ENCODE data around the gene C1QTNF9B.

Gene C1QTNF9B

DNA sequence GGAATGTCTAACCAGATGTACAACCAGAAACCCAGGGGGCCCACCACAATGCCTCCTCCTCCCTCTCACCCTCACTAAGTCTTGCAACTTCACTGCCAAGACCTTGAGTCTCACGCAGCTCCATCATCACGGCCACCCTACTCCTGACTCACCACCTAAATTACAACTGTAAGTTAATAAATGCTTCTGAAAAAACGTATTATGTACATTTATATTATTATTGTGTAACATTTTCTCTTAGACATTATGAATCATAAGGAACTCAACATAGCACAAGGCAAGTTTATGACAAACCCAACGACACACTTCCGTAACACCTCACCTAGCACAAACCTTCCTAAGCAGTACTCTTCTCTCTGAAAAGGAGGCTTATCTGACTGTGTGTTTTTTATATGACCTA is 28.8 kb downstream of the C1QTNF9B start:
- Histone ChIP-seq H3K27me3 (ENCODE audit: control insufficient read depth in 1 of 2, insufficient read depth in 2 of 2, low read length in 2 of 2) (no peaks in the 10 kb centered on the region), H3K9ac (ENCODE audit: low read length) (no peak overlapping the region), H3K27ac (ENCODE audit: low read depth, low read length) (no peak overlapping the region), H3K9me3 (ENCODE audit: low read length) (no peaks in the 10 kb centered on the region), H3K36me3 (ENCODE audit: insufficient read depth, low read length) (no peaks in the 10 kb centered on the region), H3K4me3 (ENCODE audit: low read depth in 1 of 2, low read length in 2 of 2) (no peak overlapping the region), H3K4me1 (ENCODE audit: insufficient read depth, low read length) (no peaks in the 10 kb centered on the region)

DNA sequence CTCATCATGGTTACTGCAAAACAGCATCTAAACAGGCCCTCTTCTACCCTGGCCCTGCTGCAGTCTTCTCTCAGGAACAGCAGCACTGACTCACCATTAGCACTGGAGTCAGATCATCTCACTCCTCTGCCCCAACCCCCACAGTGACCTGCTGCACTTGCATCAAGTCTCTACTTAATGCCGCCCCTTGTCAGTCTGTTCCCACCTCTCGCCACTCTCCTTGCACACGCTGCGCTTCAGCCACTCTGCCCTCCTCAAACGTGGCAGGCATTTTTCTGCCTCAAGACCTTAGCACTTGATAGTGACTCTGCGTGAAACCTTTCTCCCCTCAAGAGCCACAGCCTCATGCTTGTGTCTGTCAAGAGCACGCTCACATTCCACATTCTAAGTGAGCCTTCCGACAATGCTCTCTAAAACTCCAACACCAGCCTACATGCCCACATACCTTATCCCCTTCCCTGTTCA is 30.2 kb downstream of the C1QTNF9B start:
- no peaks in the 10 kb centered on the region for H3K27me3 ChIP-seq (ENCODE audit: control insufficient read depth in 1 of 2, insufficient read depth in 2 of 2, low read length in 2 of 2)
- no peaks in the 10 kb centered on the region for H3K36me3 ChIP-seq (ENCODE audit: insufficient read depth, low read length)
- no peak overlapping the region for H3K27ac ChIP-seq (ENCODE audit: low read depth, low read length)
- no peaks in the 10 kb centered on the region for H3K4me1 ChIP-seq (ENCODE audit: insufficient read depth, low read length)
- H3K4me3 ChIP-seq (ENCODE audit: low read depth in 1 of 2, low read length in 2 of 2) = no peak overlapping the region
- H3K9me3 ChIP-seq (ENCODE audit: low read length) = no peaks in the 10 kb centered on the region
- H3K9ac ChIP-seq (ENCODE audit: low read length) = no peak overlapping the region

DNA sequence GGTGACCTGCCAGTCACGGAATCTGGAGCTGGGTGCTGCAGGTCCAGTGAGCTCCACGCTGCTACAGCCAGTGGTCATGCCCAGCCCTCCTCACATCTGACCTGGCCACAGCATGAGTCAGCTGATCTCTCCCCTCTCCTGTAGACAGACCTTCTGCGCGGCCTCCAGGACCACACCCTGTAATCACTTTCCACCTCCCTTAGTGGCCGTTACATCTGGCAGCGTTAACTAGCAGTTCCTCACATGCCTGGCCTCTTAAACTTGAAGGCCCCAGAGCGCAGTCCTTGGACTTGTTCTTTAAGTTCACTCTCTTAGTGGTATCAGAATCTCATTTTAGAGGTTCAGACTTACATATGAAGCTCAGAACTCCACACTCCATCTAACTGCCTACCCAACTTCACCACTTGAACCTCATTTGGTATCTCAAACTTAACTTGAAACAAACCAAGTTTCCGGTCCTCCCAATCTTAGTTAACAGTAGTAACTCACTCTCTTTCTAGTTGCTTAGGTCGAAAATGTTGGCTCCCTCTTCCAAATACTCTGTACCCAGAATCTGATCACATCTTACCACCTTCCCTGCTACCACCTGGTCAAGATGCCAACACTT is 30.8 kb downstream of the C1QTNF9B start:
- no peaks in the 10 kb centered on the region for H3K9me3 ChIP-seq (ENCODE audit: low read length)
- no peak overlapping the region for H3K4me3 ChIP-seq (ENCODE audit: low read depth in 1 of 2, low read length in 2 of 2)

DNA sequence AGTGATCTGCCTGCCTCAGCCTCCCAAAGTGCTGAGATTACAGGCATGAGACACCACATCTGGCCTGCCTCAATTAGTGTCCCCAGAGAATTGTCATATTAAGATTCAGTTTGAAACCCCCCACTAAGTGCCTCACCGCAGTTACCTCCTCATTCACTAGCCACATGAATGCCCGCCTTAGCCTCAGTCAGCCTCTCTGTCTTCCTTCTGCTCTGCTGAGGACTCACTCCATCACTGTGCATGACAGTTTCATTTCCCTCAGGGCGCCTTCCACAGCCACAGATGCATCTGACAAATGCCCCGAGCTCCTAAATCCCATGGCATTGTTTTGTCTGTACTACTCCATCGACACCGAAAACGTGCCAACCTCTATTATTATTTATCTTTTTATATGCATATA is 31.4 kb downstream of the C1QTNF9B start:
- no peak overlapping the region for H3K27ac ChIP-seq (ENCODE audit: low read depth, low read length)
- no peaks in the 10 kb centered on the region for H3K36me3 ChIP-seq (ENCODE audit: insufficient read depth, low read length)
- no peak overlapping the region for H3K9ac ChIP-seq (ENCODE audit: low read length)
- H3K4me1 ChIP-seq (ENCODE audit: insufficient read depth, low read length) = no peaks in the 10 kb centered on the region
- no peak overlapping the region for H3K4me3 ChIP-seq (ENCODE audit: low read depth in 1 of 2, low read length in 2 of 2)
- no peaks in the 10 kb centered on the region for H3K27me3 ChIP-seq (ENCODE audit: control insufficient read depth in 1 of 2, insufficient read depth in 2 of 2, low read length in 2 of 2)
- no peaks in the 10 kb centered on the region for H3K9me3 ChIP-seq (ENCODE audit: low read length)

More for the DNA sequence above, 30.8 kb downstream of the C1QTNF9B start:
- H3K27me3 ChIP-seq (ENCODE audit: control insufficient read depth in 1 of 2, insufficient read depth in 2 of 2, low read length in 2 of 2) = no peaks in the 10 kb centered on the region
- no peak overlapping the region for H3K27ac ChIP-seq (ENCODE audit: low read depth, low read length)
- H3K4me1 ChIP-seq (ENCODE audit: insufficient read depth, low read length) = no peaks in the 10 kb centered on the region
- no peak overlapping the region for H3K9ac ChIP-seq (ENCODE audit: low read length)
- H3K36me3 ChIP-seq (ENCODE audit: insufficient read depth, low read length) = no peaks in the 10 kb centered on the region

DNA sequence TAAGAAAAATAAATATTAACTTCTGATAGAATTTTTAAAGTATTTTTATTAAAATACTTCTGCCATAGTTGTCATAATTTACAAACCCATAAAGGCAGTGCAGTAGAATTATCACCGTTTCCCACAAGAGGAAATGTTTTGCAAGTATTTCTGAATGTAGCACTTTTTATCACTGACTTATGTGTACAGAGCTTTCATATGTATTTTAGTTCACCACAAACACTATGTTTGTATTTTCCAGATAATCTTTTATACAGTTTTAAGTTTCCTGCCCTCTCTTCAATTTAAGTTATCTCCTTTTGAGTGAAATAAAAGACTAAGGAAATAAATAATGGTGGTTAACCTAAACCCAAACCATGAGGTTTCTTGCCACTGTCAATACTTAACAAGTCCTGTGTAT is 32.3 kb downstream of the C1QTNF9B start:
- Histone ChIP-seq H3K27me3 (ENCODE audit: control insufficient read depth in 1 of 2, insufficient read depth in 2 of 2, low read length in 2 of 2) (no peaks in the 10 kb centered on the region), H3K36me3 (ENCODE audit: insufficient read depth, low read length) (no peaks in the 10 kb centered on the region), H3K9ac (ENCODE audit: low read length) (no peak overlapping the region), H3K4me3 (ENCODE audit: low read depth in 1 of 2, low read length in 2 of 2) (no peak overlapping the region), H3K27ac (ENCODE audit: low read depth, low read length) (no peak overlapping the region), H3K9me3 (ENCODE audit: low read length) (no peaks in the 10 kb centered on the region), H3K4me1 (ENCODE audit: insufficient read depth, low read length) (no peaks in the 10 kb centered on the region)

DNA sequence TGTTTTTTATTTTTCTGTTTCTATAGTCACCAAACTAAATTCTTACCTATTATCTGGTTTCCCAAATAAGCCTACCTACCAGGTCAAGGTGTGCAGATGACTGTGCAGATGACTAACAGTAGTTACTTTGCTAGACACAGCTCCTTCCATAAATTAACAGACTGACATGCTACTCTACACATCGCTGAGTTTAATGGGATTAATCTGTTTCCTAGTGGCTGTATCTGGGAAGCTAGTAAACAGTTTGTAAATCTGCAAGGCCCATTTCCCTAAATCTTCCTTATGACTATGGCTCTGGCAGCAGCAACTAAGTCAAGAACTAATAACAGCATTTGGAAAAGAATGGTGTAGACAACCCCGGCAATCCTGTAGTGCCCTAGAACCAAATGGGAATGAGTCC is 36.0 kb downstream of the C1QTNF9B start:
- no peaks in the 10 kb centered on the region for H3K27me3 ChIP-seq (ENCODE audit: control insufficient read depth in 1 of 2, insufficient read depth in 2 of 2, low read length in 2 of 2)
- H3K9ac ChIP-seq (ENCODE audit: low read length) = no peak overlapping the region
- H3K36me3 ChIP-seq (ENCODE audit: insufficient read depth, low read length) = peaks cover 2% of the 10 kb centered on the region
- no peaks in the 10 kb centered on the region for H3K4me1 ChIP-seq (ENCODE audit: insufficient read depth, low read length)
- no peak overlapping the region for H3K27ac ChIP-seq (ENCODE audit: low read depth, low read length)
- H3K9me3 ChIP-seq (ENCODE audit: low read length) = no peaks in the 10 kb centered on the region
- no peak overlapping the region for H3K4me3 ChIP-seq (ENCODE audit: low read depth in 1 of 2, low read length in 2 of 2)

DNA sequence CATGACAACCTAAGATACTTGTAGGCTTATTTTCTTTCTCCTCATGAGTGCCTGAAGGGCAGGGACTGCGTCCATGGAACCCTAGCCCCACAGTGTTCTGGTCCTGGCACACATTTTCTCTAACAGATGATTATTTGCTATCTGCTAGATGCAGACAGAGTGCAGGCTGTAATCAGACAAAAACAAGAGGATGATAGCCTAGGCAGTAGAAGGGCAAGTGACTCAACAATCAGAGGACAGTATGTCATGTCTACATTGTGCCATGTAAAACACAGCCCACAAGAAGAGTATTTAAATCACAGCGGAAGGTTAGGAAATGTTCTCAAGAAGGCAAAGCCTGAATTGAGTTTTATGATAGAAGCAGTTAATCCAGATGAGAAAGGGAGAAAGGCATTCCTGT is 37.4 kb downstream of the C1QTNF9B start:
- no peaks in the 10 kb centered on the region for H3K4me1 ChIP-seq (ENCODE audit: insufficient read depth, low read length)
- peaks cover 8% of the 10 kb centered on the region for H3K36me3 ChIP-seq (ENCODE audit: insufficient read depth, low read length)
- no peaks in the 10 kb centered on the region for H3K9me3 ChIP-seq (ENCODE audit: low read length)
- H3K27me3 ChIP-seq (ENCODE audit: control insufficient read depth in 1 of 2, insufficient read depth in 2 of 2, low read length in 2 of 2) = no peaks in the 10 kb centered on the region
- H3K27ac ChIP-seq (ENCODE audit: low read depth, low read length) = no peak overlapping the region
- no peak overlapping the region for H3K4me3 ChIP-seq (ENCODE audit: low read depth in 1 of 2, low read length in 2 of 2)
- no peak overlapping the region for H3K9ac ChIP-seq (ENCODE audit: low read length)

DNA sequence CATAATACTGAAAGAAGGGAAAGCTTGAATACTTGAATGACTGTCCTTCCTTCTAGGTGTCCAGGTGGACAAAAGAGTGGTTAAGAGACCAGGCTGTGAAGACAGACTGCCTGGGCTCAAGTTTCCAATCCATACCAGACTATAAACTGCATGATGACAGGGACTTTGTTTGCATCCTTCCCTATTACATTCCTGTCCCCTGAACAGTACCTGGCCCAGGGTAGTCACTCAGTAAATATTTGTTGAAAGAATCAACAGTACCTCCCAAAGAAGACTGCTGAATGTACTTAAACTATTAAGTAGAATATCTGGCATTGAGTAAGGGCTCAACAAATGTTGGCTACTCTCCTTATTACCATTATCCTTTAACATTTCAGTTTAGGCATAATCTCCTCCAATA is 37.8 kb downstream of the C1QTNF9B start:
- no peak overlapping the region for H3K27ac ChIP-seq (ENCODE audit: low read depth, low read length)
- no peaks in the 10 kb centered on the region for H3K27me3 ChIP-seq (ENCODE audit: control insufficient read depth in 1 of 2, insufficient read depth in 2 of 2, low read length in 2 of 2)

DNA sequence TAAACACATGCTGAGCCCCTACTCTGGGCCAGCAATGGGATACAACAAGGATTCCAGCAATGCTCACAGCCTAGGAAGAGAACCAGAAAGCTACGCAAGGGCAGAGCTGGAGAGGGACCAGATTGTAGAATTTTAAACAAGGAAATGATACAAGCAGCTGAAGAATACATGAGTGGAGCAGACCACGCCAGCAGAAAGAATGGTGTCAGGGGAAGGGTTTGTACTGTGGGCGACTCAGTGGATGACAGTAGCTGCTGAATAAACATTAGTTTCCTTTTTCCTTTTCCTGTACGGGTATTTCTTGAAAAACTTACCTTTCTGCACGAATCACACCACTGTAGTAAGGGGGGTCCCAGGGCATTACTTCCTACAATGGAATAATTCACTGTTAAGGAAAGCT is 38.8 kb downstream of the C1QTNF9B start:
- no peak overlapping the region for H3K9ac ChIP-seq (ENCODE audit: low read length)
- H3K27me3 ChIP-seq (ENCODE audit: control insufficient read depth in 1 of 2, insufficient read depth in 2 of 2, low read length in 2 of 2) = no peaks in the 10 kb centered on the region
- peaks cover 8% of the 10 kb centered on the region for H3K36me3 ChIP-seq (ENCODE audit: insufficient read depth, low read length)
- H3K4me1 ChIP-seq (ENCODE audit: insufficient read depth, low read length) = no peaks in the 10 kb centered on the region
- no peak overlapping the region for H3K4me3 ChIP-seq (ENCODE audit: low read depth in 1 of 2, low read length in 2 of 2)
- H3K27ac ChIP-seq (ENCODE audit: low read depth, low read length) = no peak overlapping the region
- H3K9me3 ChIP-seq (ENCODE audit: low read length) = no peaks in the 10 kb centered on the region

More for the DNA sequence above, 37.8 kb downstream of the C1QTNF9B start:
- Histone ChIP-seq H3K4me1 (ENCODE audit: insufficient read depth, low read length) (no peaks in the 10 kb centered on the region), H3K9ac (ENCODE audit: low read length) (no peak overlapping the region), H3K36me3 (ENCODE audit: insufficient read depth, low read length) (peaks cover 8% of the 10 kb centered on the region), H3K4me3 (ENCODE audit: low read depth in 1 of 2, low read length in 2 of 2) (no peak overlapping the region), H3K9me3 (ENCODE audit: low read length) (no peaks in the 10 kb centered on the region)

DNA sequence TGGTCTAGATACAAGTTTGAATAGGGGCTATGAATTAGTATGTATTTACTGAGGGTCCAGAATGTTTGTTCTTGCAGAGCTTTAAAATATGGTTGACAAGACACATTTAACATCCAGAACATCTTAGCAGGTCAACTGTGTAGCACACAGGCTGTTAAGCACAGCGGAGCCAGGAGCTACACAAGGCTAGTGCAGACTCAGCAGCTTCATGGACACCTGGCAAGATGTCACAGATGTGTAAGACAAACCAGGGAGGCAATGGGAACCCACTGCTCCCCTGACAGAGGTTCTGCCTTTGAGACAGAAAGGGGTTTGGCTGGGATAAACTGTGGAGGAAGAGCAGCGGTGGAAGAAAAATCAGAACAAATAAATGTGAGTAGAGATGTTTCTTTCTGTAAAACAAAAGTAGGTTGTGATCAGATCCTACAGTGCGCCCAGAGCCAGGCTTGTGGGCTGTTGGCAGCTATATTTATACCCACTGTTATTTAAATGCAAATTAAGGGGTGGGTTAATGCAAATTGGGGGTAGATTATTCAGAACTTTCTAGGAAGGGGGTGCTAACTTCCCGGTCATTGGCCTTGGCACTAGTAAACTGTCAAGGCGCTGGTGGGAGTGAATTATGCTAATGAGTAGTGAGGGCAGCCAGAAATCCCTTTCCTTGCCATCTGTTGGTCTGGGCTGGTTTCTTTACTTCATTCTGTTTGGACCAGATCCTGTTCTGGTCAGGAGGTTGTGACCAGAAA is 41.1 kb downstream of the C1QTNF9B start:
- H3K4me1 ChIP-seq (ENCODE audit: insufficient read depth, low read length) = no peaks in the 10 kb centered on the region
- H3K36me3 ChIP-seq (ENCODE audit: insufficient read depth, low read length) = peaks cover 13% of the 10 kb centered on the region
- H3K9ac ChIP-seq (ENCODE audit: low read length) = no peak overlapping the region
- no peak overlapping the region for H3K4me3 ChIP-seq (ENCODE audit: low read depth in 1 of 2, low read length in 2 of 2)
- H3K9me3 ChIP-seq (ENCODE audit: low read length) = no peaks in the 10 kb centered on the region
- H3K27me3 ChIP-seq (ENCODE audit: control insufficient read depth in 1 of 2, insufficient read depth in 2 of 2, low read length in 2 of 2) = no peaks in the 10 kb centered on the region
- H3K27ac ChIP-seq (ENCODE audit: low read depth, low read length) = no peak overlapping the region

DNA sequence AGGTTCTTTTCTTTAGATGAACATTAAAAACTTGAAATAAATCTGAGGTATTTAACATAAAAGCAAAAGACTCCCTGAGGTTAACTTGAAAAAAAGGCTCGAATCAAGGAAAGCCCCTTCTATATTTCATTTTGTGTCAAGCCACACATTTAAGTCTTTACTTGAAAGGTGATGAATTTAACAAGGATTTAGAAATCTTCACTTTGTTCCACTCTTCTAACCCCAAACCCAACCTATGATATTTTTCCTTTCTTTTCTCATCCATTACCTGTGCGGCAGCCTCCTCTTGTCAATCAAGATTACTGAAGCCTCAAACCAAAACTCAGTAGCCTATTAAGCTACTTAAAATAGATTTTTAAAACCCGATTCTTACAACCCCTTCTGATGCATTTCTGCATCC is 41.9 kb downstream of the C1QTNF9B start:
- H3K9ac ChIP-seq (ENCODE audit: low read length) = no peak overlapping the region
- H3K36me3 ChIP-seq (ENCODE audit: insufficient read depth, low read length) = peaks cover 13% of the 10 kb centered on the region
- no peak overlapping the region for H3K27ac ChIP-seq (ENCODE audit: low read depth, low read length)
- H3K4me1 ChIP-seq (ENCODE audit: insufficient read depth, low read length) = no peaks in the 10 kb centered on the region
- no peaks in the 10 kb centered on the region for H3K9me3 ChIP-seq (ENCODE audit: low read length)
- no peaks in the 10 kb centered on the region for H3K27me3 ChIP-seq (ENCODE audit: control insufficient read depth in 1 of 2, insufficient read depth in 2 of 2, low read length in 2 of 2)
- no peak overlapping the region for H3K4me3 ChIP-seq (ENCODE audit: low read depth in 1 of 2, low read length in 2 of 2)

DNA sequence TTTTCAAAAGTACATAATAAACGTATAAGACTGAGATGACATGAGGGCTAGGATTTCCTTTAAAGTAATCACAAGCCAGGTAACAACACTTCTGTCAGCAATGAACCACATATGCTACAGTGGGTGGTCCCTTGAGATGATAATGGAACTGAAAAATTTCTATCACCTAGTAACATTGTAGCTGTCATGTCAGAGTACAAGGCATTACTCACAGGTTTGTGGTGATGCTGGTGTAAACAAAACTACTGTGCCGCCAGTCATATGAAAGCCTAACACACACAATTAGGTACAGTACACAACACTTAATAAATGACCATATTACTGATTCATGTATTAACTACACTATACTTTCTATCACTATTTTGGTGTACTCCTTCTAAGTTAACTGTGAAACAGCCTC is 45.0 kb downstream of the C1QTNF9B start:
- Histone ChIP-seq H3K36me3 (ENCODE audit: insufficient read depth, low read length) (peaks cover 13% of the 10 kb centered on the region), H3K27me3 (ENCODE audit: control insufficient read depth in 1 of 2, insufficient read depth in 2 of 2, low read length in 2 of 2) (no peaks in the 10 kb centered on the region), H3K9ac (ENCODE audit: low read length) (no peak overlapping the region), H3K27ac (ENCODE audit: low read depth, low read length) (no peak overlapping the region), H3K4me1 (ENCODE audit: insufficient read depth, low read length) (peaks cover 9% of the 10 kb centered on the region), H3K4me3 (ENCODE audit: low read depth in 1 of 2, low read length in 2 of 2) (no peak overlapping the region), H3K9me3 (ENCODE audit: low read length) (no peaks in the 10 kb centered on the region)
